Stimulated activated naive CD8-positive, alpha-beta T cell treated with anti-CD3 and anti-CD28 coated beads, Interleukin-15, Interleukin-2, amounts not matched to agents 100 ng/mL and 50 ng/mL, for 24 hours (primary cell): ENCODE measurements around the gene UNC5B.

ENCODE experiments used
- H3K27ac Mint-ChIP-seq: one replicate; pipeline ENCODE4 v1.8.0; 2021; ENCODE audit warnings: mild to moderate bottlenecking, mixed read lengths
- H3K27me3 Mint-ChIP-seq: one replicate; pipeline ENCODE4 v1.8.0; 2021; ENCODE audit warnings: mixed read lengths
- H3K36me3 Mint-ChIP-seq: one replicate; pipeline ENCODE4 v1.8.0; 2021; ENCODE audit warnings: low read depth, mixed read lengths
- H3K4me1 Mint-ChIP-seq: one replicate; pipeline ENCODE4 v1.8.0; 2021; ENCODE audit warnings: low read depth, mixed read lengths
- H3K4me3 Mint-ChIP-seq: one replicate; pipeline ENCODE4 v1.8.0; 2021; ENCODE audit warnings: mild to moderate bottlenecking, mixed read lengths
- H3K9me3 Mint-ChIP-seq: one replicate; pipeline ENCODE4 v1.8.0; 2021; ENCODE audit warnings: mixed read lengths

UNC5B gene

GRCh38 chr10:71212318-71213126 is at the start of gene UNC5B:
Gene UNC5B, plus strand, starts transcription at chr10:71212570. Its CDS starts 416 bp downstream, at chr10:71212986.
- H3K4me3 Mint-ChIP-seq, result peak within 1 kb of the TSS; percentile 49
- H3K27ac Mint-ChIP-seq, result no peak within 1 kb of the TSS
- H3K27me3 Mint-ChIP-seq, result peaks cover 65% of the 10 kb centered on the region

GRCh38 chr10:71173466-71173865 is 38.9 kb upstream of the UNC5B start:
- Mint-ChIP-seq H3K27ac (no peak overlapping the region), H3K9me3 (no peaks in the 10 kb centered on the region)

More at GRCh38 chr10:71212318-71213126, at the start of gene UNC5B:
- Mint-ChIP-seq H3K36me3 (no peaks in the 10 kb centered on the region), H3K4me1 (peaks cover 15% of the 10 kb centered on the region), H3K9me3 (no peaks in the 10 kb centered on the region)

GRCh38 chr10:71176661-71177060 is 35.7 kb upstream of the UNC5B start:
- Mint-ChIP-seq H3K4me3 (no peak overlapping the region), H3K9me3 (no peaks in the 10 kb centered on the region), H3K27ac (no peak overlapping the region), H3K4me1 (no peaks in the 10 kb centered on the region), H3K36me3 (no peaks in the 10 kb centered on the region), H3K27me3 (no peaks in the 10 kb centered on the region)

More at GRCh38 chr10:71173466-71173865, 38.9 kb upstream of the UNC5B start:
- H3K4me3 Mint-ChIP-seq, result no peak overlapping the region
- no peaks in the 10 kb centered on the region for H3K36me3 Mint-ChIP-seq
- no peaks in the 10 kb centered on the region for H3K27me3 Mint-ChIP-seq
- no peaks in the 10 kb centered on the region for H3K4me1 Mint-ChIP-seq

- H3K36me3 Mint-ChIP-seq, result no peaks in the 10 kb centered on the region
- H3K4me3 Mint-ChIP-seq, result no peak overlapping the region
- H3K27ac Mint-ChIP-seq, result no peak overlapping the region
- no peaks in the 10 kb centered on the region for H3K27me3 Mint-ChIP-seq
- H3K4me1 Mint-ChIP-seq, result no peaks in the 10 kb centered on the region
- no peaks in the 10 kb centered on the region for H3K9me3 Mint-ChIP-seq
Measured at GRCh38 chr10:71177651-71178199, 34.6 kb upstream of the UNC5B start.

- Mint-ChIP-seq H3K27ac (no peak overlapping the region), H3K4me1 (no peaks in the 10 kb centered on the region), H3K36me3 (no peaks in the 10 kb centered on the region), H3K4me3 (no peak overlapping the region), H3K27me3 (no peaks in the 10 kb centered on the region), H3K9me3 (no peaks in the 10 kb centered on the region)
Measured at GRCh38 chr10:71178880-71179279, 33.5 kb upstream of the UNC5B start.

- H3K9me3 Mint-ChIP-seq, result no peaks in the 10 kb centered on the region
- H3K4me3 Mint-ChIP-seq, result no peak overlapping the region
- no peaks in the 10 kb centered on the region for H3K4me1 Mint-ChIP-seq
- H3K27ac Mint-ChIP-seq, result no peak overlapping the region
- no peaks in the 10 kb centered on the region for H3K27me3 Mint-ChIP-seq
- no peaks in the 10 kb centered on the region for H3K36me3 Mint-ChIP-seq
Measured at GRCh38 chr10:71179382-71179781, 33.0 kb upstream of the UNC5B start.

GRCh38 chr10:71184421-71184820 is 27.9 kb upstream of the UNC5B start:
- H3K36me3 Mint-ChIP-seq, result no peaks in the 10 kb centered on the region
- no peaks in the 10 kb centered on the region for H3K27me3 Mint-ChIP-seq
- H3K9me3 Mint-ChIP-seq, result no peaks in the 10 kb centered on the region
- H3K4me1 Mint-ChIP-seq, result no peaks in the 10 kb centered on the region
- no peak overlapping the region for H3K27ac Mint-ChIP-seq
- H3K4me3 Mint-ChIP-seq, result no peak overlapping the region

GRCh38 chr10:71185209-71185608 is 27.2 kb upstream of the UNC5B start:
- Mint-ChIP-seq H3K4me1 (no peaks in the 10 kb centered on the region), H3K27me3 (no peaks in the 10 kb centered on the region), H3K4me3 (no peak overlapping the region), H3K9me3 (no peaks in the 10 kb centered on the region), H3K27ac (no peak overlapping the region), H3K36me3 (no peaks in the 10 kb centered on the region)

GRCh38 chr10:71187197-71187596 is 25.2 kb upstream of the UNC5B start:
- Mint-ChIP-seq H3K9me3 (no peaks in the 10 kb centered on the region), H3K36me3 (no peaks in the 10 kb centered on the region), H3K4me3 (no peak overlapping the region), H3K4me1 (no peaks in the 10 kb centered on the region), H3K27me3 (peaks cover 2% of the 10 kb centered on the region), H3K27ac (no peak overlapping the region)

- no peak overlapping the region for H3K4me3 Mint-ChIP-seq
- H3K36me3 Mint-ChIP-seq, result no peaks in the 10 kb centered on the region
- H3K9me3 Mint-ChIP-seq, result no peaks in the 10 kb centered on the region
- H3K27ac Mint-ChIP-seq, result no peak overlapping the region
- H3K27me3 Mint-ChIP-seq, result peaks cover 2% of the 10 kb centered on the region
- H3K4me1 Mint-ChIP-seq, result no peaks in the 10 kb centered on the region
Measured at GRCh38 chr10:71187600-71187999, 24.8 kb upstream of the UNC5B start.

GRCh38 chr10:71188201-71188600 is 24.2 kb upstream of the UNC5B start:
- H3K9me3 Mint-ChIP-seq, result no peaks in the 10 kb centered on the region
- peaks cover 2% of the 10 kb centered on the region for H3K27me3 Mint-ChIP-seq
- no peaks in the 10 kb centered on the region for H3K36me3 Mint-ChIP-seq
- H3K4me3 Mint-ChIP-seq, result no peak overlapping the region
- H3K27ac Mint-ChIP-seq, result no peak overlapping the region
- H3K4me1 Mint-ChIP-seq, result no peaks in the 10 kb centered on the region

GRCh38 chr10:71191019-71191418 is 21.4 kb upstream of the UNC5B start:
- H3K27ac Mint-ChIP-seq, result no peak overlapping the region
- H3K36me3 Mint-ChIP-seq, result no peaks in the 10 kb centered on the region
- no peaks in the 10 kb centered on the region for H3K9me3 Mint-ChIP-seq
- no peak overlapping the region for H3K4me3 Mint-ChIP-seq
- H3K4me1 Mint-ChIP-seq, result no peaks in the 10 kb centered on the region
- peaks cover 2% of the 10 kb centered on the region for H3K27me3 Mint-ChIP-seq

GRCh38 chr10:71191551-71192076 is 20.8 kb upstream of the UNC5B start:
- peaks cover 2% of the 10 kb centered on the region for H3K9me3 Mint-ChIP-seq
- H3K36me3 Mint-ChIP-seq, result no peaks in the 10 kb centered on the region
- peaks cover 2% of the 10 kb centered on the region for H3K27me3 Mint-ChIP-seq
- H3K27ac Mint-ChIP-seq, result no peak overlapping the region
- no peak overlapping the region for H3K4me3 Mint-ChIP-seq
- H3K4me1 Mint-ChIP-seq, result no peaks in the 10 kb centered on the region

- Mint-ChIP-seq H3K4me3 (no peak overlapping the region), H3K27me3 (peaks cover 2% of the 10 kb centered on the region), H3K4me1 (no peaks in the 10 kb centered on the region), H3K9me3 (peaks cover 18% of the 10 kb centered on the region), H3K27ac (no peak overlapping the region), H3K36me3 (no peaks in the 10 kb centered on the region)
Measured at GRCh38 chr10:71193516-71193915, 18.9 kb upstream of the UNC5B start.

- Mint-ChIP-seq H3K4me1 (no peaks in the 10 kb centered on the region), H3K27ac (no peak overlapping the region), H3K27me3 (peaks cover 6% of the 10 kb centered on the region), H3K4me3 (no peak overlapping the region), H3K9me3 (peaks cover 24% of the 10 kb centered on the region), H3K36me3 (no peaks in the 10 kb centered on the region)
Measured at GRCh38 chr10:71197955-71198354, 14.4 kb upstream of the UNC5B start.
